HG03457 (cell line): Measurements from ENCODE around the gene TOR2A.

Source experiments
- ATAC-seq: cut with Tn5 transposase; IDR thresholded peaks from one replicate; pipeline ENCODE4 v1.9.1; 2021; ENCODE audit warnings: moderate number of reproducible peaks; ENCODE audit not compliant: unreplicated experiment

The TOR2A gene

GRCh38 chr9:127700594-127701255 is 34.4 kb downstream of the TOR2A start:
- ATAC-seq = no peak

GRCh38 chr9:127700140-127700539 is 35.0 kb downstream of the TOR2A start:
- ATAC-seq = no peak

GRCh38 chr9:127698985-127699670 is 36.0 kb downstream of the TOR2A start:
- no peak for ATAC-seq

GRCh38 chr9:127698386-127698785 is 36.7 kb downstream of the TOR2A start:
- ATAC-seq = no peak

- ATAC-seq = no peak
Measured at GRCh38 chr9:127697575-127697974, 37.5 kb downstream of the TOR2A start.

GRCh38 chr9:127694890-127695720 is 40.0 kb downstream of the TOR2A start:
- no peak for ATAC-seq

GRCh38 chr9:127693697-127694096 is 41.4 kb downstream of the TOR2A start:
- no peak for ATAC-seq

GRCh38 chr9:127693143-127693542 is 42.0 kb downstream of the TOR2A start:
- no peak for ATAC-seq

GRCh38 chr9:127692071-127692470 is 43.0 kb downstream of the TOR2A start:
- no peak for ATAC-seq

- no peak for ATAC-seq
Measured at GRCh38 chr9:127690735-127691134, 44.4 kb downstream of the TOR2A start.

GRCh38 chr9:127689329-127690000 is 45.6 kb downstream of the TOR2A start:
- ATAC-seq = no peak

- no peak for ATAC-seq
Measured at GRCh38 chr9:127686461-127687393, 48.4 kb downstream of the TOR2A start.

- no peak for ATAC-seq
Measured at GRCh38 chr9:127684576-127684975, 50.5 kb downstream of the TOR2A start.

GRCh38 chr9:127683723-127684122 is 51.4 kb downstream of the TOR2A start:
- no peak for ATAC-seq

GRCh38 chr9:127682351-127683136 is 52.5 kb downstream of the TOR2A start:
- no peak for ATAC-seq
